ENCODE results near the gene IGSF21.

DNA sequence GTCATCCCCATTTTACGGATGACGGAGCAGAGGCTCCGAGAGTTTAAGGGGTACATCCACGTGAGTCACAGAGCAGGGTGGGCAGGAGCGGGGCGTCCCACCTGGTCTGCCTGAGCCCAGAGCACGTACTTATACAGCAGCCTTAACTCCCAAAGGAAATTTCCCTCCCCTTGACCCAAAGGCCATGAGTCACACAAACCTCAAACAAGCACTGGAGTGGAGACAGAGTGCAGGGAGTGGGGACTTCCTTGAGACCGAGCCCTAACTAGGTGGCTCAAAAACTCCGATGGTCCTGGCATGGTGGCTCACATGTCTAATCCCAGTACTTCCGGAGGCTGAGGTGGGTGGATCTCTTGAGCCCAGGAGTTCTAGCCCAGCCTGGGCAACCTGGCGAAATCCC is 231.6 kb downstream of the IGSF21 start:
- TF ChIP-seq, protein P1, sequence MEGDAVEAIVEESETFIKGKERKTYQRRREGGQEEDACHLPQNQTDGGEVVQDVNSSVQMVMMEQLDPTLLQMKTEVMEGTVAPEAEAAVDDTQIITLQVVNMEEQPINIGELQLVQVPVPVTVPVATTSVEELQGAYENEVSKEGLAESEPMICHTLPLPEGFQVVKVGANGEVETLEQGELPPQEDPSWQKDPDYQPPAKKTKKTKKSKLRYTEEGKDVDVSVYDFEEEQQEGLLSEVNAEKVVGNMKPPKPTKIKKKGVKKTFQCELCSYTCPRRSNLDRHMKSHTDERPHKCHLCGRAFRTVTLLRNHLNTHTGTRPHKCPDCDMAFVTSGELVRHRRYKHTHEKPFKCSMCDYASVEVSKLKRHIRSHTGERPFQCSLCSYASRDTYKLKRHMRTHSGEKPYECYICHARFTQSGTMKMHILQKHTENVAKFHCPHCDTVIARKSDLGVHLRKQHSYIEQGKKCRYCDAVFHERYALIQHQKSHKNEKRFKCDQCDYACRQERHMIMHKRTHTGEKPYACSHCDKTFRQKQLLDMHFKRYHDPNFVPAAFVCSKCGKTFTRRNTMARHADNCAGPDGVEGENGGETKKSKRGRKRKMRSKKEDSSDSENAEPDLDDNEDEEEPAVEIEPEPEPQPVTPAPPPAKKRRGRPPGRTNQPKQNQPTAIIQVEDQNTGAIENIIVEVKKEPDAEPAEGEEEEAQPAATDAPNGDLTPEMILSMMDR (IDR thresholded peaks at IDR 0.05) = no peak
- TF ChIP-seq POLR2A (IDR thresholded peaks at IDR 0.05) = no peak
